CD4-positive, alpha-beta T cell treated with Interleukin-12 subunit alpha and Interleukin-12 subunit beta, for 1 hour (primary cell): ENCODE results near the gene GRIN2A.

Experiments used
- DNase-seq: peaks from one replicate; pipeline ENCODE4 v3.0.0-alpha.2; 2020

GRIN2A gene

DNA sequence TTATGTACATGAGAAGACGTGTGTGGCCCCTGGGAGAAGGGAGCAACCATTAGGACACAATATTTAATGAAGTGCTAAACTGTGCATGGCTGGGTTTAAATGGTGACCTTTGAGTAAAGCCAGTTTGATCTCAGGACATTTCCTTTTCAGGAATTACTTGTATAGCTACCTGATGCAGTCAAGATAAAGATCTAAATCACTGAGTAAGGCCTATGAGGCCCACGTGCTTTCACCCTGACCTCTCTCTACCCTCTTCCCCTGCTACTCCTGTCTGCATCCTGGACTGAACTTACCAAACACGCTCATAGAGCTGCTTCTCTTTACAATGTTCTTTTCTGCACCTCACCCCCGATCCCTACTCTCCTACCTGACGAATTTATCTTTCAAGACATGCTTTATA, 98.9 kb downstream of the GRIN2A start:
- no peak for DNase-seq

DNA sequence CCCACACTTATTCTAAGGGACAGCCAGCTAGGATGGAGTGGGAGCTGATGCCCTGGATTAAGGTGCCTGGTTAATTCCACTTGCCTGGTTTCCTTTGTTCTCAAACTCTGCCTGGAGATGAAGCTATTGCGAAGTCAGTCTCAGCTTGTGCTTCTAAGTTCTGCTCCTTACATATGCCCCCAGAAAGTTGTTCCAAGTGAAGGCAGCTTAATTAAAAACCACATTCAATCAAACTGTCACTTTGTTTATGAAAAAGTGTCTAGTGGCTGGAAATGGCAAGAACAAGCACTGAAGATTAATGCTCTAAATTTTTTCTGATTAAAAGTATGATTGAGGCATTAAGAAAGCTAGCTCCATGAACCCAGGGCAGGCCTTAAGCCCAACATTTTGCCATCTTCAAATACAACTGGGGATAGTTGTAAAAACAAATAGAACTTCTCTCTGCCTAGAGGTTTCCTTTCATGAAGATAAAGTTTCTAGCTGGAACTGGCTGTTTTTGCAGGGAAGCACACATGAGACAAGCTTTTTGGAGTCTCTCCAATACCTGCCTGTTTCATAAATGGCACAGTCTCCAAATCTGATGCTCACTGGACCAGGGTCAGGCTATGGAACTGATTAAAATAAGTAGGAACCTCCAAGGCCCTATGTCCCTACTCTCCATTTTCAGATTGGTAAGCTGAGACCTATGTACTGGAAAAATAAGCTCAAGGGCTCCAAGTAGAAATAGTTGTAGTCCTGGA, 100.9 kb downstream of the GRIN2A start:
- DNase-seq, result no peak

DNA sequence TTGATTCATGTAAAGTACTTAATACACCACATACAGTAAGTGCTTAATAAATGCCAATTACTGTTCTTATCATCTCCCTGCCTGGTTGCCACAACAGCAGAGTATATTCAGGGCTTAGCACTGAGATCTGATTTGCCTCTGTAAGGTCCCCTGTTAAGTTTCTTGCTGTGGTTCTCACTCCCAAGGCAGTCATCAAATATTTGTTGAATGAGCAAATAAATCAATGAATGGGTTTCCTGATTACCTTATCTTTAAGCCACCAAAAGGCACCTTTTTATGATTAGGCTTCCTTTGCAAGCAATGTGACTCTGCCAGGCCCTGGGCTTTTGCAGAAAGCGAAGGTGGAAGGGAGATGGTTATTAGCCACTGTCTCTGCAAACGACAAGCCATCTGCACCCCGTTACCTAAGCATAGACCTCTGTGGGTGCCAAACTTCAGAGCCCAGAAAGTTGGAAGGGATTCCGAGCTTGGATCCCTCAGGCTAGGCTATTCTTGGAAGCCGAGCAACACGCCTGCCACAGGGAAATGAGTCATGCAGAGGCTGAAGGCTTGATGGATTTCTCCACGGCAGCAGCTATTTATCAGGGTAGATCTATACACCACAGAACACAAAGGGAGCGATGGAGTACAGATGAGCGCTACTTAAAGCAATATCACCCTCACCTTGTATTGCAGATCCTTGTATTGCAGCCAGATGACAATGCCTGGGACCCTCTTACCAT, 102.0 kb downstream of the GRIN2A start:
- no peak for DNase-seq

DNA sequence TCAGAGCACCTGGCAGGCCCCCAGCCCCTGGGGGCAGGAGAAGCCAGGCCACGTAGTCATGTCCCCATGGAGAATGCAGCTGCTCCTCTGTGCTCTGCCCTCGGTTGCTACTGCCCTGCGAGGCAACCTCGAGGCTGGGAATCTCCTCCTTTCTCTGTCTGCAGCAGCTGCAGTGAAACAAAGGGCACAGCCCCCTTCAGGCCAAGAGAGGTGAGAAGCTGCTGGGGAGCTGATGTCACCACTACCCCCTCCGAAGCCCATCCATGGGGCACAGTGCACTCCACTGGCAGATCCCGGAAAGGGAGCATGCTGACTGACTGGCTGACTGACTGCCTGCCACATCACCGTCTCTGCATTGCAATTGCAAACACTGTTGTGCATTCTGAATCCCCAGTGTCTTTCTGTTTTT, 103.7 kb downstream of the GRIN2A start:
- no peak for DNase-seq

DNA sequence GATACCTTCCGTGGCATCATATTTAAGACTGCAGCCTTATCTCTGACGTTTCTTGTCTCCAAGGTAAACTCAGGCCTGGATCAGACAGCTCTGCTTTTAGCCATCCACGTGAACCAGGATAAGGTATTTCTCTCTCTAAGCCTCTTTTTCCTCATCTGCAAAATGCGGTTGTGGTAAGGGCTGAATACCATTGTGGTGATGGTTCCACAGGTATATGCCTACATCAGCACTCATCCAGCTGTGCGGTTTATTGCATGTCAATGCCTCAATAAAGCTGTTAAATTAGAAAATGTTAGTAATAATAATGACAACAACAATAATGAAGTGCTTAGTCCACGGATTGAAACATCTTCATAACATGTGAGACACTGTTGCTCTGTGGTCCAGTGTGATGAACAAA, 104.4 kb downstream of the GRIN2A start:
- DNase-seq, result no peak

DNA sequence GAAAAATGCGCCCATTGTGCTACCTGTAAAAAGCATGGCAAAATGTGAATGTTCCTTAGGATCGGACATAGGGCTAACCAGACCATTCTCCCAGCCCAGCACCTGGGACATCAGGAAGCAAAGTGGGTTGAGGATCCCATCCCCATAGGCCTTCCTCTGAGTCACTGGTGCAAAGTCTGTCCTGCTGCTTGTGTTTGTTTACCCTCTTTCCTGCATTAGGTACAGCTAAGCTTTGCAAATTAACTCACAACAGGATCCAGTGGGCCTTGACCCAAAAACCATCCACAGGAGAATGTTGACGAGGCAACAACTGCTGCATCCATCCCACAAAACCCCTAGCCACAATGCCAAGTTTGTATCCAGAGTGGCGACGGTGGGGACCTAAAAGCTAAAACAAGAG, 106.2 kb downstream of the GRIN2A start:
- DNase-seq, result no peak

DNA sequence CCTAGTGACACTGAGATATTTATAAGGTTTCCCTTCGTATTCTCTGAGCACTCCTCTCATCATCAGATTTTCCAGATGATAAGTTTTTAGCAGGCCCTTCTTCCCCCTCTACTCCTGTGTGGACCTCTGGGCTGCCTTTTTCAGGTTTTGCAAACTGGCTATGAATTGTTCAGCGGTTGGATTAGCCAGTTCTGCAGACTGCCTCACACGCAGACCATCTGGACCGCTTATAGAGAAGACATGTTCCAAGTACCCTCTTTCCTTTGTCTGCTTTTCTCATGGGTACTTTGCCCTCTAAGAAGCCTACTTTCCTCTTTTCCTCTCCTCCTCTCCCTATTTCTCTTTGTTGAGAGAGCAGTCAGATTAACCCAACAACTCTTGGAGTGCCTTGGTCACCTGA, 111.6 kb downstream of the GRIN2A start:
- no peak for DNase-seq

DNA sequence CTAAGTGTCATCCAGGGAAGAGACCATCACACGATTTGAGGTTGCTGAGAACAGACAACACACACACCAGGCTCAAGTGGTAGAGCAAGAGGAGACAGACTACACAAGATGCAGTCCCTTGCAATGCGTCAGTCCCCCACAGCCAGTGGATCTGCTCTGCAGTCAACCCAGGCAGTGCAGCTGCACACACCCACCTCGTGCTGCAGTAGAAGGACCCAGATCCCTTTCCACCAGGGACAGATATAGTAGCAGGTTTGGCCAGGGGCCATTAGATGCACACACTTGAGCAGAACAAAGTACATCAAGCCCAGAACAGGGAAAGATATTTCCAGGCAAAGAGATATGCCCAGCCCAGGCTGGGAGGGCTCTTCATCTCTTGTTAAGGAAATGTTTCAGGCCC, 112.9 kb downstream of the GRIN2A start:
- no peak for DNase-seq

DNA sequence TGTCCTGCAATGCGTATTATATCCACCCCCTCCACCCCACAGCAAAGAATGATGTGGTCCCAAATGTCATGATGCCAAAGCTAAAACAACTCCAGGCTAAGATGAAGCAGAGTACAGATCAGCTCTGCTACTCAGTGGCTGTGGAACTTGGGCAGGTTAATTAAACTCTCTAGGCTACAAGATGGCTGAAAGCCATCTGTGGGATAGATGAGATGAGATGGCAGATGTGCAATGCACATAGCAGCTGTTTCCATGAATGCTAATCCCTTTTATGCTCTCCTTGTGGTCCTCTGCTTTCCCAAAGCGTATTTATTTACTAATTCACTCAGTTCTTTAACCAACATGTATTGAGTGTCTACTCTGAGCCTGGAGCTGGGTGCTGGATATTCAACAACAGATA, 114.4 kb downstream of the GRIN2A start:
- DNase-seq, result no peak

DNA sequence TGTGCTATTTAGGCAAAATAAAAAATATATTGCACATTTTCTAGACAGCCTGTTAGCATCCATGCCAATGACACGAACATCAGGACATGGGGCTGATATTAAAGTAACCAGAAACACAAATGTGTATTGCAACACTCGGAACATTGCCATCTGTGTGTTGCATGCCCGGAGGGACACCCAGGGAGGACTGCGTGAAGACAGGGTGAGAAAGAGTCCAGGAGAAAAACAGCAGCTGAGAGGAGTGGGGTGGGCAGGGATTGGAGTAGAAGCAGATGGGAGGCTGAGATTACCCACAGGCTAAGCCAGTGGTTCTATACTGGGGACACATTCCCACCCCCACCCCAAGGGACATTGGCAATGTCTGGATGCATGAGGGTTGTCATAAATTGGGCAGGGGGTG, 114.8 kb downstream of the GRIN2A start:
- no peak for DNase-seq

DNA sequence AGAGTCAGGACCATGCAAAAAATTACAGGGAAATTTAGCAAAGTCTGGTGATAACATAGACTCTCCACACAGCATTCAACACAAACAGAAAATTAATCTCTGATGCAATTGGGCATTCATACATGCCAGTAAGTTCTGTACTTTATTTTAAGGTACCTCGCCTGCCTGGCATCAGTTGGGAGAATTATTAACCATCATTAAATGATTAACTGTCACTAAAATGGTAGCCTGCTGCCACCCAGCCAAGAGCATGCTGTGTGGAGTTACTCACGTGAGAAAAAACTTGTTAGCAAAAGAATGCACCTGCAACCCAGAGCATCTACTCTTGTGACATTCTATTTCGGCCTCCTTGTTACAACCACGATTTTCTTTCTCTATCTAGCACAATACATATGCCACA, 117.2 kb downstream of the GRIN2A start:
- DNase-seq, result no peak

DNA sequence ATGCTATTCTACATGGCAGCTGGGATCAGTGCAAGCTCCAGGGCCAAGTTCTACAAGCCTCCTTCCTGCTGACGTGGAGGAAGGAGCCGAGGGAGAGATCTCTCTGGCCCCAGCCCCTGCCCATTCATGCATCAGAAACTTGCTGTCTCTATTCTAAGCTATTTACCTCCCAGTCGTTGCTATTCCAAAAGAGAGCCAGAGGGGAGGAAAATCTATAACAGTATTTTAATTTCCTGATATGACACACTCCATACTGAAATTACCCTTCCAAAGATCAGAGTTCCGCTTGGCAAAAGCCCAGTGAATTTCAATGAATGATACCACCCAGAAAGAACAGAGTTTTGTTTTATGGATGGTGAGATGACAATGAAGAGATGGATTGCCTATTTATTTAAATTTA, 133.4 kb downstream of the GRIN2A start:
- no peak for DNase-seq

DNA sequence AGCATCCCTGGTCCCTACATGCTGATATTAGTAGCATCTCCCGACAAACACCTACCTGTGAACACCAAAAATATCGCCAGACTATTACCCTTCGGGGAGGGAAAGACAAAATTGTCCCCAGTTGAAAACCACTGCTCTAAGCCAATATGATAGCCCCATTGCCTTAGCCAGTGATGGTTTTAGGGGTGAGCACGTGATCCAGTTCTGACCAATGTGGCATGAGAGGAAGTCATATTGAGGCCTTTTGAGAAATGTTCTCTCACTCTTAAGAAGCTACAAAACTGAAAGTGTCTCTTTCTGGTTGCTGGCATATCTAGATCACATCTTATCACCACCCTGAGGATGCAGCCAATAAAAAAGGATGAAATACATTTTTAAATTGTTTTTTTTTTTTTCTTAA, 136.3 kb downstream of the GRIN2A start:
- DNase-seq, result no peak

DNA sequence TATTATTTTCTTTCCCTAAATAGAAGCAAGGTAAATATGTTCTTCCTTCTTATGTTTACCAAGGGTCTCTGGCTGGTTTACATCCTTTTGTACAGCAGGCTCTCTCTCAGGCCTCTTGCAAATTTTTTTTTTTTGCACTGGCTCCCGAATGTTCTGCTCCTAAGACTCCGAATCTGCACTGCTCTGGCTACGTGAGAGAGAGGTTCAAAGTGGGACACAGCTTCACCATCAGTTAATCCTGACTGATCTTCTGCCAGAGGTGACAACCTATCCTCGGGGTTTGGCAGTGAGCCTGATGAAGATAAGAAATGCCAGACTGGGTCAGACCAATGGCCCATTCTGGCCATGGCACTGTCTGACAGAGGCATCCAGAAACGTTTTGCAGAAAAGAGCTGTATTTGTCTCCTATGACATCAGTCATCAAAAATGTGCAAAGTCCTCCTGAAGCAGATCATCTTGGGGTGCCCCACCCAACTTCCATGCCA, 136.9 kb downstream of the GRIN2A start:
- DNase-seq, result no peak

DNA sequence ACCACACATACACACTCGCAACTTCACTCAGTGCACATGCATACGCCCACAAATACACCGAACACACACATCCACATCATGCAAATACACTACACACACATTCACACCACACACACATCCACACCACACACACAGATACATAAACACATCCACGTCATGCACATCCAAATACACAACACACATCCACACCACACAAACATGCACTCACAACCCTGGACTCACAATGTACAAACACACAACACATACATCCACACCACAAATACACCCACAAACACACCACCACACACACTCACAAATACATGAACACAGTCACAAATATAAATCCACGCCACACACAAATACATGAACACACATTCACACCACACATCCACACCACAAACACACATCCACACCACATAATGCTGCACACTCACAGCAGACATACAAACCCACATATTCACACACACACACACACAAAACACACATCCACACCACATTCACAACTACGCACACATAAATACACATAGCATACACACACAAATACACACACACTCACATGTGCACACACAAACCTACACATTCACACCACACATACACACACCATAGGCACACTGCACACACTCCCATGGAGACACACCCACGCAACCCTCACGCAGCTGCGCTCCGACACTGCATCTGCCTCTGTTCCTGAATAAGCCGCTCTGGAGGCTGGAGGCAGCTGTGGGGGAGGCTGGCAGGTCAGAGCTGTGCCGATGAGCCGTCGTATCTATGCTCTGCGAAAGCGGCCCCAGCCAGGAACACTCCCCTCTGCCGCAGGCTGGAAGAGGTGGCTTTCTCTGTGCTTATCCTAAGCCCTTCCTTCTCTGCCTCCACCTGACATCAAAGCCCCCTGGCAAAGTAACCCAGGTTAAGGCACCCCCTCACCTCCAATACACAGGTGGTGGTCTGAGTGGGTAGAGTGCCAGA, 141.8 kb downstream of the GRIN2A start:
- DNase-seq, result no peak

DNA sequence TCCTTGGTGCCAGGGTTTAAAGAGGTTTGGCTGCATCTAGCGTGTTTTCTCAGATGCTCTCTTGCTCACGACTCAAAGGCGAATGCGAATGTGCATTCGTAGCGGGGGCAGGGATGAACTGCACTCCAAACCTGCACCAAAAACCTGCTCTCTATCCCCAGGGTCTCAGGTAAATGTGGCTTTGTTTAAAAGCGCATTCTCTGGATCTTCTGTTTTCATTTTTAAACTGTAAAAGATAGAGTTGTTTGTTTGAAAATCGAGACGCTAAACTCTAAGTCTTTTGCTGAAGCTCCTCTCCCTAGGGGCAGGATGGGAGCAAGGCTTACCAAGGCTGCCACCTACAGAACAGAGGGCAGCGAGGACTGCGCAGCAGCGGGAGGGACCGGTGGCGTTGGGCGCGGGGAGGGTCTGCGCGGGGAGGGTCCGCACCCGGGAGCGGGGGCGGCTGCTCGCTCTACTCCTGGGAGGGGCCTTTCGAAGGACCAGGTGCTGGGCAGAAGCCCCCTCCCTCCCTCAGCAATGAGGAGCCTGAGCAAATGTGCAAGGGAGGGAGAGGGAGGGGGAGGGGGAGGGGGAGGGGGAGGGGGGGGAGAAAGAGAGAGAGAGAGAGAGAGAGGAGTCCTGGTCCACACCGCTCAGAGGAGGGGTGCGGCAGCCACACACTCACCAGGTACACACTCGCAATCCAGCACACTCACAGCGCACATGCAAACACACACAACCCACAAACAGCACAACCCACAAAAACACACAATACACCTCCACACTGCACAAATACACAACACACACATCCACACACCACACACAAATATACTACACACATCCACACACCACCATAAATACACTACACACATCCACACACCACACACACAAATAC, 142.8 kb downstream of the GRIN2A start:
- DNase-seq, result no peak

DNA sequence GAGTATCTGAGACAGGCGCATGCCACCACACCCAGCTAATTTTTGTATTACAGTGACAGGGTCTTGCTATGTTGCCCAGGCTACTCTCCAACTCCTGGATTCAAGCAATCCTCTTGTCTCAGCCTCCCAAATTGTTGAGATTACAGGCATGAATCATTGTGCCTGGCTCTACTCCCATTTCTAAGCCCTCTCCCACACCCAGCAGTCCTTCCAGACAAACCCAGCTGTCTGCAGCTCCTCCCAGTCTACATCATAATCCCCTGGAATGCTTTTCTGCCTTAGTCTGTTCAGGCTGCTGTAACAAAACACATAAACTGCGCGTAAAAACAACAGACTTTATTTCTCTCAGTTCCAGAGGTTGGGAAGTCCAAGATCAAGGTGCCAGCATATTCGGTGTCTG, 144.5 kb downstream of the GRIN2A start:
- no peak for DNase-seq

DNA sequence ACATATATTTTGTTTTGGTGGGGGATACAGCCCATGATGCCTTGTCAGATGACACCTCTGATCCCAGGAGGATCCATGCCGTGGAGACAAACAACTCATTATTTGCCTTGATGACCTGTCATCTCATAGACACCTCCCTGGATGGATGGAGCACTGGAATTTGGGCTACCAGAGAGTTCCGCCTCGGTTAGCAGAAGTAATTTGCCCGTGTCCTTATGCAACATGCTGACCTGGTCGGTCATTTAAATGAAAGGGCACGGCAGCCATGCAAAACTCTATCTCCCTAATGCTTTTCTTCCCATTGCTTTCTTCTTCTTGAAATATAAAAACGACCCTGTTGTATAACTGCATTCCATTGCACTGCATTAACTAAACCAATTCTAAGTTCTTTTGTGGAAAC, 145.3 kb downstream of the GRIN2A start:
- DNase-seq, result no peak

DNA sequence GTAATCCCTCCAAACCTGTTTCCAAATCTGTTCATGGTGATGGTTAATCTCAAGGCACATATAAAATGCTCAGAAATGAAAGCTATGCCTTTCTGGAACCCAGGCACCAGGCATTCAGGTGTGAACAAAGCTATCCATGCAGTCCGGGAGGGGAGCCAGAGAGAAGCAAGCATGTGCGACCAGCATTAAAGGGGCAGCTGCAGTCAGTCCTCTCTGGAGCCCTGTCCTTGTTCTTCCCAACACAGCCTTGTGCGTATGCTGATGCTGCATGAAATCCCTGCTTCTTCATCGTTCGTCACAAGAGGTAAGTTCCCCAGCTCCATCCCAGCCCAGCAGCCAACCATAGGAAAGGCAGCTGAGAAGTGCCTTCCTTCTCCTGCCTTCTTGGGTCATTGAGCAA, 148.7 kb downstream of the GRIN2A start:
- no peak for DNase-seq

DNA sequence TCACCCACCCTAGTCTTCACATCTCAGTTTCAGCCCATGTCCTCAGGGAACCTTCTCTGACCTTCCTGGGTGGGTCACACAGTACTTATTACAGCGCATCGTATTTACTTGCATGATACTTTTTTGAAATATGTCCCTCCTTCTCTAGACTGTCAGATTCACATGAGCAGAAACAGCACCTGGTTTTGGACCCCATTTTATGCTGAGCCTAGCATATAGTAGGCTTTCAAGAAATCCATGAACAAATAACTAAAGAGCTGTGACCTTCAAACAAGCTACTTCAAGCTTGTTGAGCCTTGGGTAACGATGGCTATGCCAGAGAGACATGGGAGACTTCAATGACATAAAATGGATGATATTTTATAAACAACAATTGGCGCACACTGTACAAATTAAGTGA, 150.3 kb downstream of the GRIN2A start:
- no peak for DNase-seq

DNA sequence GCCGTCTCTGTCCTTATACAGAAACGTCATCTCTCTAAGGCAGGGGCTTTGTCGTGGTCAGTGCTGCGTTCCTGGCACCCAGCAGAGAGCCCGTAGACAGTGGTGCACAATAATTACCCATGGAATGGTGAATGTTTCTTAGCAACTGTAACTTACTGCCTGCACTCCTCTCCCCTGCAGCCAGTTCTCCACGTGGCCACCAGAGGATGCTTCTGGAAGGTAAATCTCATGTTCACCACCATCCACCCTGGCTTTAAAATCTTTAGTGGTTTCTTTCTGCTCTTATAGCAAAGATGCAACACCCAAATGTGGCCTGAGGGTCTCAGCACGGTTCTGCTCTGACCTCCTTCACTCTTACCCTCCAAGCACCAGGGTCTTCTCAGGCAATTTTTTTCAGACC, 150.8 kb downstream of the GRIN2A start:
- no peak for DNase-seq

DNA sequence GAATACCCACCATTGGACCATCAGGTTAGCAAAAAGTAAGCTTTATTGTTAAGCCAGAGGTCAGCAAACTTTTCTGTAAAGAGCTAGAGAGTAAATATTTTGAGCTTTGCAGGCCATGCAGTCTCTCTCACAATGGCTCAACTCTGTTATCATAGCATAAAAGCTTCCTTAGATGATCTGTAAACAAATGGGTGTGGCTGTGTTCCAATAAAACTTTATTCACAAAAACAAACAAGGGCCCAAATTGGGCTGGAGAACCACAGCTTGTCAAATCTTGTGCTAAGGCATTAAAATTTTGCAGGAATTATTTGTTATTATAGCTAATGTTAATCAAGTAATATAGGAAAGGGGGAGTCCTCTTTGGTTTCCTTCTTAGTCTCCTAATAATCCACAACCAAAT, 153.6 kb downstream of the GRIN2A start:
- no peak for DNase-seq

DNA sequence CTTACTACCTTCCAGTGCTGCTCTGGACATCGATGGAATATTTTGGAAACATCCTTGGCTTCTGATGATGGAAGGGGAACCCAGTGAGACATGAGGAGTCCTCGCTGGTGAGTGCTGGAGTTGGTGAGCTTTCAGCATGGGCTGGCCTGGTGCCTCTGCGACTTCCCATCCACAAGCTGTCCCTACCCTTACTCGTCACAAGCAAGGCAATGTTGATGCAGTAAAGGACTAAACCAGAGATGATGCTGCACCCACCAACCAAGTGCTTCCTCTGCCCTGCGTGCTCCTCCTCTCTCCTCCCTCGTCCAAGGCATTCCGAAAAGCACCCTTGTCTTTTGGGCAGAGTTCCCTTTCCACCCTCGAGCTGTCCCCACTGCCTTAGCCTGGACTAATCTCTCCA, 154.7 kb downstream of the GRIN2A start:
- no peak for DNase-seq
